ENCODE results near the gene RNF152.
"Not testable (repeated sequence)": the region's sequence is repeated elsewhere in the genome, so short reads cannot be mapped to it uniquely, and the experiment has no call there.

Gene RNF152

DNA sequence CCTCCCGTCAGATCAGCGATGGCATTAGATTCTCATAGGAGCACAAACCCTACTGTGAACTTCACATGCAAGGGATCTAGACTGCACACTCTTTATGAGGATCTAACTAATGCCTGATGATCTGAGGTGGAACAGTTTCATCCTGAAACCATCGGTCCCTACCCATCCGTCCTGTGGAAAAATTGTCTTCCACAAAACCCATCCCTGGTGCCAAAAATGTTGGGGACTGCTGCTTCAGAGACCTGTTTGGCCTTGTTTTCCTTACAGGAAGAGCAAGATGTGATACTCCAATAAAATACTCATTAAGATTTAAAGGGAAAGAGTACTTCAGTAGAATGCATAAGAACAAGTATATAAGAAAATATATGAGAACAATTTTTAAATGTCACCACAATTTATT lies 71.1 kb downstream of the RNF152 start:
- no peak for DNase-seq (ENCODE audit: low spot score)

DNA sequence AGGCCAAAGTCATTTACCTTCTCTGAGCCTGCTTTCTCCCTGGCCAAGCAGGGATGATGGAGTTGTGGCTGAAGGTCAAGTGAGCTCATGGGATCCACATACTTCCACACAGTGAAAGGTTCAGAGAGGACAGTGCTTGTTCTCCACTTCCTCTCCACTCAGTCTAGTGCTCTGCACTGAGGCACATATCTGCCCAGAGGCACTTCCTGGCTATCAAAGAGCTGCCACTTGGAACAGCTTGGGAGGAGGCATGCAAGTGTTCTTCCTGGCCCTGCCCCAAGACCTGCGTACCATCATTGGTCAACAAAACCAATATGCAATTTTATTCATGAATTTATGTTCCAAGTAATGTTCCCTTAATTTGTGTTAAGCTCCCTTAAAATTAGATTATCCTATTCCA lies 71.9 kb downstream of the RNF152 start:
- DNase-seq (ENCODE audit: low spot score): no peak

DNA sequence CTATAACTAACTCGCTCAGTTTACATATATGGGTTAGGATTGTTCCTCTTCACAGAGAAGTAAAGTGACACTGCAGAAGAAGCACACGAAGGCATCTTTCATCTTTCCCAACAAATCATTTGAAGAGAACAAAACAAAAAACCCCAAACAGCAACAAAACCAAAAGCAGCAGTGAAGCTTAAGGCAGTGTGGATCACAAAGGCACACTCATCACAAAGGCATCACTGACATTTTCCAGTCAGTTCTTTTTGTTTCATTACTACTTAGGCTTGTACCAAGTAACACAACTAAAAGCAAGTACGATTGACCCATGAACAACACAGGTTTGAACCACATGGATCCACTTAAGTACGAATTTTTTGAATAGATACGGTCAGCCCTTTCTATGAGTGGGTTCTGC lies 75.7 kb downstream of the RNF152 start:
- no peak for DNase-seq (ENCODE audit: low spot score)

DNA sequence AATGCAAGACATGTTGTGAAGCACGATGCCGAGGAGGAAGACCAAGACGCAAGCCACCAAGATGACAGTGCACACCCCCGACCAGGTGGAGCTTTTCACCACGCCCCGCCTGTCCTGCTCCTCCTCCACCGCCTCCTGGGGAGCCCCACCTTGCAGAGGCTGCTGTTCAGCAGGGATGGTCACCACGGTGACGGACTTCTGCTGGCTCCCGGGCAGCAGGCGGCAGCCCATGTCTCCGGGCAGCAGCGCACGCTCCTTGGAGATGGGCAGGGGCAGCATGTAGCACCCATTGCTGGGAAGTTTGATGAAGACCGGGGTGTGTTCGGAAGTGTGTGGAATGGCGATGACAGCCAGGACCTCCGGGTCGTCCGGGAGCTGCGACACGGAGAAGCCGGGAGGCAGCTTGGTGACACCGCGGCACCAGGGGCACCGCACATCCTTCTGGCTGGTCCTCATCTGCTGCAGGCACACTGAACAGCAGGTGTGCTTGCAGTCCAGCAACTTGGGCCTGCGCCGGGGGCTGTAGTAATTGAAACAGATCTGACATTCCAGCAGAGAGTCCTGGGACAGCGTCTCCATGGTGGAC lies 76.8 kb downstream of the RNF152 start:
- no peak for DNase-seq (ENCODE audit: low spot score)

DNA sequence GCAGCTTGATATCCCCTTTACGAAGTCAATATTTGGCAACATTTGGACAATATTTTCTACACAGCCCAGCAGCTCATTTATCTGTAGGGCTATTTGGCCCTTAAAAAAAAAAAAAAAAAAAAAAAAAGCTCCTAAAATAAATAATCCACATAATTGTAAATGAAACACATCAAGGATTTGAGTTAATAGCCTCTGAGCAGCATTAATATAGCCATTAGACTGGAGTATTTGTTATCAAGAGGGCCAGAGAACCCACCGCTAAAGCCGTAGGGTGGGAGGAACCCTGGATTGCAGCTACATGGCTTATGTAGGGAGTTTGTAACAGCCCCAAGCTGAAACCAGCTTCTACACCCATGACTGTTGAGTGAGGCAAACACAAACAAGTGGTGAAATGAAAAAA lies 84.5 kb downstream of the RNF152 start:
- DNase-seq (ENCODE audit: low spot score): no peak

DNA sequence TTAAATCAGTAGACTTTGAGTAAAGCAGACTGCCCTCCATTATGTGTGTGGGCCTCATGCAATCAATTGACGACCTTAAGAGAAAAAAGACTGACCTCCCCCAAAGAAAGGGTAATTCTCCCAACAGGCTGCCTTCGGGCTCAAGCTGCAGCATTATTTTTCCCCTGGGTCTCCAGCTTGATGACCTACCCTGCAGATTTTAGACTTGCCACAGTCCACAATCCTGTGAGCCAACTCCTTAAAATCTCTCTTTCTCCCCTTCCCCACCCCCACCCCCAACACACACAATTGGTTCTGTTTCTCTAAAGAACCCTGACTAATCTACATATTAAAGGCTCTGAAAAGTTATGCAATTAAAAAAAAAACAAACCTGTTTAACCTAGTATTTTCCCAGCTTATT lies 89.4 kb downstream of the RNF152 start:
- no peak for DNase-seq (ENCODE audit: low spot score)

DNA sequence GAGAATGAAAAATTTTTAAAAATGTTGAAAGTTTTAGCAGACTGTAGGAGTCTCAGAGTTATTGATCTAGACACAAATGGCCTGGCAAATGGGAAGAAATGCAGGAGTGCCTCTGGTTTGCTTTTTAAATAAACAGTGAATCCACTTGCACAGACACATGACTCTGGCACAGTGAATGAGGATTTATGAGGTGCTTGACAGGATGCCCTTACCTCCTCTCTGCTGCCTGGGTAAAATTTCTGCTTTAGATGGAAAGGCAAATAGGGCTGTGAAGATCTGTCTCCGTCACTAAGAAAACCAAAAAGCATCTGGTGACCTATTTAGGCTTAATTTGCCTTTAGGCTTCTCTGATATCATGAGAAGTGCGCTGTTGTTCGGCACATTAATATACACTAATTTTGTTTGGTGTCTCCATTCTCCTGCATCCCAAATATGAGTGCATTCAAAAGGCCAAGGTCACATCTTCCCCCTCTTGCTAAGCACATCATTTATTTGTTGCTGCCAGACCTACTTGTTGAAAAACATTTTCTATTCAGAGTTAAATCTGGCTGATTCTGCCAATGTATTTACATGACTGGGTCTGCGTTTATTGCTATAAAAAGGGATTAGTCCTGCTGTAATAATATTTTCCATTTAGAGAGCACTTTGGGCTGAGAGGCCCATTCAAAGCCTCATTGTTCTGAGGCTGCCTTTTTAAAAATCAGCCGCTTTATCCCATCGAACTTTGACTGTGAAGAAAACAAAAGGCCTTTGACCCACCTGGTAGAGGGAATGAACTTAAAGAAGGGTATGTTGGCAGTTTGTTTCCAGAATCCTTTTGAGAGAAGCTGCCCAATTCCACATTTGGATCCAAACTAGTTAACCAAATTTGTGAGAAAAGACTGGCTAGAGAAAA lies 94.9 kb downstream of the RNF152 start:
- DNase-seq (ENCODE audit: low spot score): no peak

DNA sequence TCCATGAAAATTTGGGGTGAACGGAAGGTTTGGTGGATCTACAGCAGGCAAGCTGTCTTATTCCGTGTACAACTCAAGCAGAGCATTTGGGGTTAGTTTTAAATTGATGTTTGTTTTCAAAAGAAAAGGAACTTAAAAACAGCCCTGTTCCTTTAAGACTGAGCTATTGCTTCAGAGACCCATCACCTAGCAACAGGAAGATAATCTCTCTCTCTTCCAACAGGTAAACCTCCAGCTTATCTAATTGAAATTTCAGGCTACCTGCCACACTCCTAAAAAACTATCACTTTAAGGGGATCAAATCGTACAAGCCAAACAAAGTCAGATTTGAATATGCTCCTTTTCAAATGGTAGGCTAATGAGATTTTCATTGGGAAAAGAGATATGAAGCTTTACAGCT lies 101.8 kb downstream of the RNF152 start:
- no peak for DNase-seq (ENCODE audit: low spot score)

DNA sequence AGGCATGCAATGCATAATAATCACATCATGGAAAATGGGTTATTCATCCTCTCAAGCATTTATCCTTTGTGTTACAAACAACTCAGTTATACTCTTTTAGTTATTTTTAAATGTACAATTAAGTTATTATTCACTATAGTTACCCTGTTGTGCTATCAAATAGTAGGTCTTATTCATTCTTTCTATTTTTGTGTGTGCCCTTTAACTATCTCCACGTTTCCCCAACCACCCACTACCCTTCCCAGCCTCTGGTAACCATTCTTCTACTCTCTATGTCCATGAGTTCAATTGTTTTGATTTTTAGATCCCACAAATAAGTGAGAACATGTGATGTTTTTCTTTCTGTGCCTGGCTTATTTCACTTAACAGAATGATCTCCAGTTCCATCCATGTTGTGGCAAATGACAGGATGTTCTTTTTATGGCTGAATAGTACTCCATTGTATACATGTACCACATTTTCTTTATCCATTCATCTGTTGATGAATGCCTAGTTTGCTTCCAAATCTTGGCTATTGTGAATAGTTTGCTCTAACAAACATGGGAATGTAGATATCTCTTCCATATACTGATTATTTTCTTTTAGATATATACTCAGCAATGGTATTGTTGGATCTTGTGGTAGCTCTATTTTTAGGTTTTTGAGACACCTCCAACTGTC lies 105.7 kb downstream of the RNF152 start:
- DNase-seq (ENCODE audit: low spot score): not testable (repeated sequence)

DNA sequence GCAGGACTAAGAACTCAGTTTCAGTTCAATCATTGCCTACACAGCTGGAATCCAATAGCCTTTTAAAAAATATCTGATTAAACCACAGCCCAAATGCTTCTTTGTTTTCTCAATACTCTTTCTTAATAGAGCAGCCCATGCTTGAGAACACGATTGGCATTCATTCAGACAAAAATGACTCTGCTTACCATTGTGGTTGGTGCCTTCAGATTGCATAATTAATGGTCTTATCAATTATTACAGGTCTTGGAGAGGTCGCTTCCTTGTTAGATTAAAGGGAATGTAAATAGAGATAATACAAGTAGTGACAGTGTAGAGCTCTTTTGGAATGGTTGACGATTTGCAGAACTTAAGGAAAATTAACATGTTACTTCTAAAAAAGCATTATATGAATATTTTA lies 107.2 kb downstream of the RNF152 start:
- DNase-seq (ENCODE audit: low spot score): no peak

DNA sequence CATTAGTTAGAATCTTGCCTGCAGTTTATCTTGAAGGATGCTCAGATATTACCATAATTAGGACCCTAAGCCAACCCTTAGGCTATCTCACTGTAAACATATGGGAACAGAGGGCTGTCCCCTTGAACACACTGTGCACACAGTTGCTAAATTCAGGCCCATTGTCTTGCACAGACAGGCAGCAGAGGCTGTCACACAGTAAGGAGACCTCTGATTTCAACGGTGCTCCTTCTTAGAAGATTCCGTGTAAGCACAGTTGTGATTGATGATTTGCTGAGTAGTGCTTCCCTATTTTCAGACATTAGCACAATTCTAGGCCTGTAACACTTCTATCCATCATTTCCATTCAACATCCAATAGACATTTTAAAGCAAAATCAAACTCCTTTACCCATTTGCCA lies 108.0 kb downstream of the RNF152 start:
- no peak for DNase-seq (ENCODE audit: low spot score)

DNA sequence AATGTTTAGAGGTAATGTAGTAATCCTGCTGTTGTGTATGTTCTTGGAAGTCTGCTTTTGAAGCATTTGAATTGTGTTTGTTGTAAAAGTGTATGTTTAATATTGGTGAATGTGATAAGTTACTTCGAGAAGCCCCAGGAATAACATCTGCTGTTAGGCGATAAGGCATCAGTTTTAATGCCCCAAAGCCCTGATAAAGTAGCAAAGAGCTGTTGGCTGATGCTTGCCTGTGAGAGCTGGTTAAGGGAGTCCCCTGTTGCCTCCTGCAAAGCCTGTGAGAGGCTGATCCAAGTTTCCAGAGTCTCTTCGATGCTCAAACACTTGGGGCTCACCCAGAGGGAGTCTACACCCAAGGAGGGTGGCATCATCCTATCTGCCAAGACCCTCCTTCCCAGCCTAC lies 110.3 kb downstream of the RNF152 start:
- no peak for DNase-seq (ENCODE audit: low spot score)

DNA sequence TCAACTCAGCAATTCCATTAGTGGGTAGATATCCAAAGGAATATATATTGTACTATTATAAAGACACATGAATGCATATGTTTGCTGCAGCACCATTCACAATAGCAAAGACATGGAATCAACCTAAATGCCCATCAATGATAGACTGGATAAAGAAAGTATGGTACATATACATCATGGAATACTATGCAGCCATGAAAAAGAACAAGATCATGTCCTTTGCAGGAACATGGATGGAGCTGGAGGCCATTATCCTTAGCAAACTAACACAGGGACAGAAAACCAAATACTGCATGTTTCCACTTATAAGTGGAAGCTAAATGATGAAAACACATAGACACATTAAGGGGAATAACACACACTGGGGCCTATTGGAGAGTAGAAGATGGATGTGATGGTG lies 116.6 kb downstream of the RNF152 start:
- not testable (repeated sequence) for DNase-seq (ENCODE audit: low spot score)

DNA sequence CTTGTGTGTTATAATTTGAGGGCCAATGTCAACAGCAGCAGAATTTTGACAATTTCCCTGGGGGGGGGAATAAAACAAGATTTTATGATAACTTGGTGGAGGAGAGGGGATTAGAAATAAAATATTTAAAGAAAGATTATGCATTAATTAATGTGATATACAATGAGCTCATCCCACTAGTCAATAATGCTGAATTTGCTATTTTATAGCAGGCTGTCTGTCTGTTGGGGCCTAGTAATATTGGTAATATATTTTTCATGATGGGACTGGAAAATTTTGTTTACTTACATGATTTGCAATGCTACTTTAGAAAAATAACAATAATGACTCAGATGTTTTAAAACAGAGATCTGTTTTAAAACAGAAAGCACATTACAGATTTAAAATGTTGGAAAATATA lies 118.0 kb downstream of the RNF152 start:
- no peak for DNase-seq (ENCODE audit: low spot score)

DNA sequence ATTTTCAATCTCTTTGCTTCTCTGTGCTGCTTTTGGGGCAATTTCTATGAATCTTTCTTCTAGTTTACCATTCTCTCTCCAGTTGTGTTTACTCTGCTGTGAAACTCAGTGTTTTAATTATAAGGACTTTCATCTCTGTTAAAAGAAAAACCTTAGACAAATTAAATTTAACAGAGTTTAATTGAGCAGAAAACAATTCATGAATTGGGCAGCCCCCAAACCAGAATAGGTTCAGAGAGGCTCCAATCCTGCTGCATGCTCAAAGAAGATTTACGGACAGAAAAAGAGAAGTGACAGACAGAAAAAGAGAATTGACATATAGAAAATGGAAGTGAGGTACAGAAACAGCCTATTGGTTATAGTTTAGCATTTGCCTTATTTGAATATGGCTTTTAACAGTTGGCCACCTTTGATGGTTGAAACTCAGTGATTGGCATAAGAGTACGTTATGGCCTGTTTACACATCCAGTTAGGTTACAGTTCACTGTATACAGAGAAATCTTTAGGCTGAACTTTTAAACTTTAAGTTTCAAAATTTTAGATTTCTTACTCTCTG lies 120.4 kb downstream of the RNF152 start:
- no peak for DNase-seq (ENCODE audit: low spot score)

DNA sequence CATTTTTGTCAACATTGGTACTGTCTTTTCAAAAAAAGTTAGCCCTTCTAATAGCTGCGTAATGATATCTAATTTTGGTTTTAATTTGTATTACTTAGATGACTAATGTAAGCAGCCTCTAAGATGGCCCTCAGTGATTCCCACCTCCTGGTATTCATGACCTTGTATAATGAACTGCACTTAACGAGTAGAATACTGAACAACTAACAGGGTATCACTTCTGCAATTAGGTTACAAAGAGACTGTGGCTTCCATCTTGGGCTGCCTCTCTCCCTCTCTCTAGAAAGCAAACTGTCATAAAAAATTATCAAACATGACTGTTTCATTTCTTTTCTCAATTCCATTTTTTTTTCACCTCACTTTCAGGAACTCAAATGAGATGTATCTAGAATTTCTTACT lies 120.9 kb downstream of the RNF152 start:
- no peak for DNase-seq (ENCODE audit: low spot score)

DNA sequence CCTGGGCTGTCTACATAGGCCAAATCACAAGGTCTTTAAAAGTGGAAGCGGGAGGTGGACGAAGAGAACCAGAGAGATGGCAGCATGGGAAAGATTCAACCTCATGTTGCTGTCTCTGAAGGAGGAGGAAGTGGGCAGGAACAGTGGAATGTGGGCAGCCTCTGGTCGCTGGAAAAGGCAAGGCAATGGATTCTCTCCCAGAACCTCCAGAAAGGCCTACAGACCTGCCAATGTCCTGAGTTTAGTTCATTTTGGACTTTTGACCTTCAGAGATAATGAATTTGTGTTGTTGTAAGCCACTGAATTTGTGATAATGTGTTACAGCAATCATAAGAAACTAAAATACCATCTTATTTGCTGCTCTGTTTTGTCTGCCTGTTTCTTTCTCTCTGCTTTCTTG lies 122.5 kb downstream of the RNF152 start:
- DNase-seq (ENCODE audit: low spot score): no peak

DNA sequence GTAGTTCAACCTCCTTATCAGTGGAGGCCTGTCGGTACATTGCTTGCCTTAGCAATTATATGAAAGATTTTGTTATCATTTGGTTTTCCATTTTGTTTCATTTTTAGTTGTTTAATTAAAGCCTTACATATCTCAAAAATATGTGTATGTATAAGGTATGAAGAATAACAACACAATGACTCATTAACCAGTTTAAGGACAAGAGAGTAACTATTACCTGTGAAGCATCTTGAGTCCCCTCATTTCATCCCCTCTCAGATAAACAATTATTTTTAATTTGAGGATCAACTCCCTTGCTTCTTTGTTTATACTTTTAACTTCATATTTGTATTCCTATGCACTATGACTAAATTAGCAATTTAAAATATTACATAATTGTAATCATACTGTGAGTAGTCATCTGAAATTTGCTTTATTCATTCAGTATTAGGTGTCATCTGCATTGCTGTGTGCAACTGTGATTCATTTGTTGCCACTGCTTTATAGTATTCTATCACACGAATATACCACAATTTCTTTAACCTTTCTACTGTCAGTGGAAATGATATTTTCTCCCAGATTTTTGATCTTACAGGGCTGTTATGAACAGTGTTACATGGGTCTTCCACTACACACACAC lies 126.4 kb downstream of the RNF152 start:
- DNase-seq (ENCODE audit: low spot score): no peak

DNA sequence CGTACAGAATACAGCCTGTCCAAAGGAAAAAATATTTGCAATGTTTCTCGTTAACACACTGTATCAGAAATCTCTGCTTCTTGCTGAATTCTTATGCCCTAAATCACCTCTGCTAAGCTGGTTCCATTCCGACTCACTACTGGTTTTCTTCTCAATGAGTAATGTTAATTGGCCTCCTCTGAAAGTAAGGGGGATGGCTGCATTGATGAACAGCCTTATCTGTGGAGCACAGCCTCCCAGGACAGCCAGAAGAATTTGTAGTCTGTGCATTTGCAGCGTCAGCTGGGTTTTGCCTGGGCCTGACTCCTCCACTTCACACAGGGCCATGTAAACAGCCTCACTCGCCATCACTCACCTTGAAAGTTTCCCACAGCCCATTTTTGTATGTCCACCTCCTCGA lies 127.7 kb downstream of the RNF152 start:
- no peak for DNase-seq (ENCODE audit: low spot score)

DNA sequence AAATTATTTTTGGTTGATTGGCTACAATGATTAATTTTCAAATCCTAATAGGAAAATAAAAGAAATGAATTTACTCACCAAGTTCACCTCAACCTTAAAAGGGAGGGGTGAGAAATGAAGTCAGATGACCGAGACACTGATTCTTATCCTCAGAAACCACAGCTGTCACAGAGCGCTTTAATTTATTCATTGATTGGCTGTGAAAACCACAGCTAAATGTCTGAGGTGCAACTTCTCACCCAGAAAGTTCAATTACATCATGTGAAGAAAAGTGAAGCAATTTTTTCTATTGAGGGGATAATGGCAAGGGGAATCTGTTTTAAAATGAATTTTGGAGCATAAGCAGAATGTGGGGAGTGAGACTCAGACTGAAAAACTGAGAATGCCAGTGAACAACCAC lies 128.4 kb downstream of the RNF152 start:
- no peak for DNase-seq (ENCODE audit: low spot score)

DNA sequence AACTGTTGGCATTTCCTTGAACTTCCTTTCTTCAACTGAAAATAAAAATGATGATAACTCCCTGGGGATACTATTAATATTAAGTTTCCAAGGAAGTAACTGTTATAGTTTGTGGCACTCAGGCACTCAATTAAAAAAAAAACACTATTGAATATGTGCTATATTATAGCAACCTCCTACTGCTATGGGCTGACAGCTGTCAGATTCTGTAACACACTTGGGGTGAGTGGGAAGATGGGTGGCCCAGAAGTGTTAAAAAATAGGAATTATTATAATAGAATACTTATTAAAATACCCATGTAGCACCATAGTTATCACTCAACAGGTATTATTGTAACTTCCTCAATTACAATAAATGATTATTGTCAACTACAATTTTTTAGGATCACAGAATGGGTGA lies 130.9 kb downstream of the RNF152 start:
- DNase-seq (ENCODE audit: low spot score): peak; percentile 55
